Stimulated activated CD4-positive, alpha-beta T cell treated with anti-CD3 and anti-CD28 coated beads, Interleukin-15, amount 100 ng/mL, for 48 hours (primary cell): ENCODE measurements around the gene ASXL2.

Experiments
- DNase-seq, 2 donors: peaks; one replicate each; pipeline ENCODE4 v3.0.0-alpha.2; 2020; ENCODE audit warnings: low read depth in 2 of 2

Gene ASXL2

DNA sequence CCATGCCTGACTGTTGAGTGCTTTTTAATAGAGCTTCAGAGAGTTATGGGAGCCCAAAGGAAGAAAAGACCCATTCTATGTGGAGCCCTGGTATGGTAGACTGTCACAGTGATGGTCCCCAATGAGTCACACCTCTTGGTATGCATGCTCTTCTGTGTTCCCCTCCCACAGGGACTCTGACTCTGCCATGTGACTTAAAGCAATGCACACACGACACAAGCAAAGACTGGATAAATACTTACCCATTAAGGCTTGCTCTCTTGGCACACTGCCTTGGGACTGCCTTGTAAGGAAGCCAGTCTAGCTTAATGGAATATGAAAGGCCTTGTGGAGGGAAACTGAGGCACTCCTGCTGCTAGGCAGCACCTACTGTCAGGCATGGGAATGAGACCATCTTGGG is 188.2 kb downstream of the ASXL2 start:
- DNase-seq, result no peak

DNA sequence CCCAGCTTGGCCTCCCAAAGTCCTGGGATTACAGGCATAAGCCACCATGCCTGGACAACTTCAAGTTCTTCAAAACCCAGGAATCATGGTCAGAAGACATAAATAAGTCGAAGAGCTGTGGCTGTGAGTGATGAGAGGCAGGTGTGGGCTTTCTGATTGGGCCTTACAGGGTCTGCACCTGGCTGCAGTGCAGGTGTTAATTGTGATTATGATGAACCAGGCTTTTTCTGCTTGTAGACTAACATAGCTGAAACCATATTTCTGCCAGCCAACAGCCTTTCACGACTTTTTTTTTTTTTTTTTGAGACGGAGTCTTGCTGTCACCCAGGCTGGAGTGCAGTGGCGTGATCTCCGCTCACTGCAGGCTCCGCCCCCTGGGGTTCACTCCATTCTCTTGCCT is 190.1 kb downstream of the ASXL2 start:
- no peak for DNase-seq

GRCh38 chr2:25685741-25686140 is 192.5 kb downstream of the ASXL2 start:
- DNase-seq, result no peak

- no peak for DNase-seq
These were observed 193.5 kb downstream of the ASXL2 start for GRCh38 chr2:25684577-25685473.
